ENCODE measurements around the gene NBPF3.

- TF ChIP-seq CTCF (IDR thresholded peaks at IDR 0.05) (no peak), POLR2A (IDR thresholded peaks at IDR 0.05) (no peak)
Measured at GRCh38 chr1:21524686-21525339, 84.9 kb downstream of the NBPF3 start.
